Fibroblast of lung (primary cell): ENCODE measurements around the gene EPRS1.
"Not testable (repeated sequence)": the region's sequence is repeated elsewhere in the genome, so short reads cannot be mapped to it uniquely, and the experiment has no call there.

Experiments used
- EZH2 ChIP-seq: IDR thresholded peaks from 2 replicates; pipeline ENCODE4 v1.5.1; 2012; ENCODE audit warnings: low read length, control low read depth, mild to moderate bottlenecking; ENCODE audit errors: missing control alignments
- TF ChIP-seq, protein P1 (sequence below), 2 donors: IDR thresholded peaks in 1 of 2; conservative IDR thresholded peaks in 1 of 2; 1 replicate in 1 of 2; 2 replicates in 1 of 2; pipeline ENCODE4 v1.5.1; 2011 to 2012; ENCODE audit warnings: low read length in 2 of 2, control low read depth in 1 of 2, inconsistent platforms in 1 of 2, low read depth in 1 of 2, mild to moderate bottlenecking in 1 of 2

DNA sequence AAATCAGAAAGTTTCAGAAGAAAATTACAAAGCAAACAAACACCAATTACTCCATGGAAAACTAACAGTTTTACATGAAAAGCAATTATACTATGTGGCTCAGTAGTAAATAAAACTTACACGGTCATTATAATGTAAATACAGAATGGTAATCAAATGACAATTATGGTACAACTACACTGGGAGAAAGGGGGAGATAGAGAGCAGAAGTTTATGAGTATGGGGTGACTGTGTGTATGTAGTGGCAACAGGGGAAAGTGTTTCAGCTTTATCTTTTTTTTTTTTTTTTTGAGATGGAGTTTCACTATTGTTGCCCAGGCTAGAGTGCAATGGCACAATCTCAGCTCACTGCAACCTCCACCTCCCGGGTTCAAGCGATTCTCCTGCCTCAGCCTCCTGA, 8.5 kb downstream of the EPRS1 start:
- TF ChIP-seq, protein P1, sequence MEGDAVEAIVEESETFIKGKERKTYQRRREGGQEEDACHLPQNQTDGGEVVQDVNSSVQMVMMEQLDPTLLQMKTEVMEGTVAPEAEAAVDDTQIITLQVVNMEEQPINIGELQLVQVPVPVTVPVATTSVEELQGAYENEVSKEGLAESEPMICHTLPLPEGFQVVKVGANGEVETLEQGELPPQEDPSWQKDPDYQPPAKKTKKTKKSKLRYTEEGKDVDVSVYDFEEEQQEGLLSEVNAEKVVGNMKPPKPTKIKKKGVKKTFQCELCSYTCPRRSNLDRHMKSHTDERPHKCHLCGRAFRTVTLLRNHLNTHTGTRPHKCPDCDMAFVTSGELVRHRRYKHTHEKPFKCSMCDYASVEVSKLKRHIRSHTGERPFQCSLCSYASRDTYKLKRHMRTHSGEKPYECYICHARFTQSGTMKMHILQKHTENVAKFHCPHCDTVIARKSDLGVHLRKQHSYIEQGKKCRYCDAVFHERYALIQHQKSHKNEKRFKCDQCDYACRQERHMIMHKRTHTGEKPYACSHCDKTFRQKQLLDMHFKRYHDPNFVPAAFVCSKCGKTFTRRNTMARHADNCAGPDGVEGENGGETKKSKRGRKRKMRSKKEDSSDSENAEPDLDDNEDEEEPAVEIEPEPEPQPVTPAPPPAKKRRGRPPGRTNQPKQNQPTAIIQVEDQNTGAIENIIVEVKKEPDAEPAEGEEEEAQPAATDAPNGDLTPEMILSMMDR (conservative IDR thresholded peaks at IDR 0.05 in 1 of 2, IDR thresholded peaks at IDR 0.05 in 1 of 2; ENCODE audit: low read depth in 1 of 2, low read length in 2 of 2): not testable (repeated sequence)
- not testable (repeated sequence) for TF ChIP-seq EZH2
